ENCODE measurements around the gene CHSY1.
"Not testable (repeated sequence)": the region's sequence is repeated elsewhere in the genome, so short reads cannot be mapped to it uniquely, and the experiment has no call there.

Gene CHSY1

GRCh38 chr15:101138913-101139880, 112.7 kb downstream of the CHSY1 start:
- in situ Hi-C loops (cut with HindIII; ENCODE audit: low sequenced_read_pairs) = no loop called here

- in situ Hi-C loops (cut with HindIII; ENCODE audit: low sequenced_read_pairs) = no loop called here
Measured at GRCh38 chr15:101138086-101138660, 113.7 kb downstream of the CHSY1 start.

- in situ Hi-C loops (cut with HindIII; ENCODE audit: low sequenced_read_pairs) = no loop called here
Measured at GRCh38 chr15:101137312-101137940, 114.4 kb downstream of the CHSY1 start.

- in situ Hi-C loops (cut with HindIII; ENCODE audit: low sequenced_read_pairs) = no loop called here
Measured at GRCh38 chr15:101136381-101137268, 115.2 kb downstream of the CHSY1 start.

- in situ Hi-C loops (cut with HindIII; ENCODE audit: low sequenced_read_pairs) = no loop called here
Measured at GRCh38 chr15:101135532-101136166, 116.2 kb downstream of the CHSY1 start.

GRCh38 chr15:101134780-101135179, 117.1 kb downstream of the CHSY1 start:
- in situ Hi-C loops (cut with HindIII; ENCODE audit: low sequenced_read_pairs) = no loop called here

- in situ Hi-C loops (cut with HindIII; ENCODE audit: low sequenced_read_pairs) = no loop called here
Measured at GRCh38 chr15:101133751-101134261, 118.0 kb downstream of the CHSY1 start.

GRCh38 chr15:101133181-101133460, 118.7 kb downstream of the CHSY1 start:
- in situ Hi-C loops (cut with HindIII; ENCODE audit: low sequenced_read_pairs) = no loop called here

- in situ Hi-C loops (cut with HindIII; ENCODE audit: low sequenced_read_pairs) = no loop called here
Measured at GRCh38 chr15:101132390-101133180, 119.3 kb downstream of the CHSY1 start.

GRCh38 chr15:101131489-101132389, 120.1 kb downstream of the CHSY1 start:
- in situ Hi-C loops (cut with HindIII; ENCODE audit: low sequenced_read_pairs) = no loop called here

- in situ Hi-C loops (cut with HindIII; ENCODE audit: low sequenced_read_pairs) = no loop called here
Measured at GRCh38 chr15:101129851-101130380, 121.9 kb downstream of the CHSY1 start.

- in situ Hi-C loops (cut with HindIII; ENCODE audit: low sequenced_read_pairs) = no loop called here
Measured at GRCh38 chr15:101128221-101129015, 123.4 kb downstream of the CHSY1 start.

GRCh38 chr15:101127506-101128076, 124.3 kb downstream of the CHSY1 start:
- in situ Hi-C loops (cut with HindIII; ENCODE audit: low sequenced_read_pairs) = no loop called here

- in situ Hi-C loops (cut with HindIII; ENCODE audit: low sequenced_read_pairs) = no loop called here
Measured at GRCh38 chr15:101126618-101127505, 125.0 kb downstream of the CHSY1 start.

GRCh38 chr15:101125881-101126428, 125.9 kb downstream of the CHSY1 start:
- in situ Hi-C loops (cut with HindIII; ENCODE audit: low sequenced_read_pairs) = not testable (repeated sequence)
